Hepatocyte (in vitro differentiated cells): ENCODE results near the gene CX3CL1.

ENCODE experiments used
- CTCF ChIP-seq: fragments of 200-600 bp; sonication (generic); IDR thresholded peaks from 2 replicates; pipeline ENCODE4 v1.5.1; 2016; ENCODE audit warnings: antibody characterized with exemption, mild to moderate bottlenecking; ENCODE audit not compliant: poor library complexity
- EZH2 ChIP-seq: fragments of 200-600 bp; sonication (generic); IDR thresholded peaks from 2 replicates; pipeline ENCODE4 v1.6.1; 2016; ENCODE audit warnings: antibody characterized with exemption, mild to moderate bottlenecking, borderline replicate concordance
- EZH2phosphoT487 ChIP-seq: fragments of 200-600 bp; sonication (generic); IDR thresholded peaks from one replicate; pipeline ENCODE4 v1.6.1; 2018; ENCODE audit warnings: antibody characterized with exemption, mild to moderate bottlenecking, low read depth, moderate library complexity; ENCODE audit not compliant: unreplicated experiment, severe bottlenecking

GRCh38 chr16:57434003-57434402 is 61.7 kb downstream of the CX3CL1 start:
- TF ChIP-seq CTCF: no peak
- TF ChIP-seq EZH2: no peak
- TF ChIP-seq EZH2phosphoT487: no peak
